GM19452 (cell line): ENCODE measurements around the gene STRIP2.
"Not testable (repeated sequence)": the region's sequence is repeated elsewhere in the genome, so short reads cannot be mapped to it uniquely, and the experiment has no call there.

Experiments
- ATAC-seq: cut with Tn5 transposase; IDR thresholded peaks from one replicate; pipeline ENCODE4 v1.9.1; 2021; ENCODE audit not compliant: unreplicated experiment

The STRIP2 gene

GRCh38 chr7:129522971-129523340, 88.7 kb downstream of the STRIP2 start:
- ATAC-seq = no peak

GRCh38 chr7:129523924-129524323, 89.7 kb downstream of the STRIP2 start:
- ATAC-seq = no peak

GRCh38 chr7:129524405-129524804, 90.2 kb downstream of the STRIP2 start:
- not testable (repeated sequence) for ATAC-seq

GRCh38 chr7:129525225-129525862, 91.1 kb downstream of the STRIP2 start:
- ATAC-seq = no peak

- ATAC-seq = no peak
These were observed 95.4 kb downstream of the STRIP2 start for GRCh38 chr7:129529643-129530042.

- no peak for ATAC-seq
These were observed 96.7 kb downstream of the STRIP2 start for GRCh38 chr7:129530795-129531391.

GRCh38 chr7:129531721-129532120, 97.5 kb downstream of the STRIP2 start:
- no peak for ATAC-seq

- ATAC-seq = no peak
These were observed 98.1 kb downstream of the STRIP2 start for GRCh38 chr7:129532375-129532774.

- not testable (repeated sequence) for ATAC-seq
These were observed 100.5 kb downstream of the STRIP2 start for GRCh38 chr7:129534558-129535274.

GRCh38 chr7:129535896-129536295, 101.7 kb downstream of the STRIP2 start:
- ATAC-seq = no peak

- ATAC-seq = no peak
These were observed 102.1 kb downstream of the STRIP2 start for GRCh38 chr7:129536323-129536722.
